C4-2B (cell line): ENCODE results near the gene HTR4.

Experiments used
- CTCF ChIP-seq: fragments of 450-650 bp; conservative IDR thresholded peaks from 2 replicates; pipeline ENCODE4 v1.5.1; 2017; ENCODE audit warnings: mild to moderate bottlenecking
- ZFX ChIP-seq: fragments of 450-650 bp; IDR thresholded peaks from 2 replicates; pipeline ENCODE4 v1.6.1; 2017

GRCh38 chr5:148683651-148684050, 29.3 kb upstream of the HTR4 start:
- TF ChIP-seq CTCF (no peak), ZFX (no peak)
